Measurements from ENCODE around the gene KCNH4.

KCNH4 gene

DNA sequence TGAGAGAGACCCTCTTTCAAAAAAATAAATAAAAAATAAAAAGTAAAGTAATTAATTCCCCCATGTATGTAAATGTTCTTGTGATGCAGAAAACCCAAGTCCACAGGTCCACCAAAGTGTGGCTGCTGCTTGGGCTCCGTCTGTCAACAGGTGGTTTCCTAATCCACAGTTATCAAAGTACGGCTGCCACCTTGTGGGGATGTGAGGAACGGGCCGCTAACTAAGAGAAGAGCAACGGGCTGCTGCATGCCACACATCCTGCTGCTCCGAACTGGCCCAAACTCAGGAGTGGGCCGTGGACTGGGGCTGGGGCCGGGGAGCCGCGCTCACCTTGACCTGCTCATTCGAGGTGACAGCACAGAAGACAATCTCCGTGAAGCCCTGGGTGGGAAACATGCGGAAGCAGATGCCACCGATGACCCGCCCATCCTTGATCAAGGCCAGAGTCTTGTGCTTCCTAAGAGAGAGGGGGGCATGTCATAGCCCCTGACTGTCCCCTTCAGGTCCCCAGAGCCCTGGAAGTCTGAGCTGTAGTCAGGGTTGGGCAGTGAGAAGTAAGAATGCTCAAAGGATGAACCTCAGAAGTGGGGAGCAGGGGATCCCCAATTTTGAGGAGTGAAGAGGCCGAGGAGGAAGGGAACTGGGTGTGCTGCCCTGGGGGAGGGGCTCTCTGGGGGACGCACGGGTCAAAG is 64.1 kb downstream of the KCNH4 start:
- Histone ChIP-seq H3K9ac (ENCODE audit: low read depth, low read length) (no peak overlapping the region), H4K20me1 (ENCODE audit: insufficient read depth, low read length) (no peaks in the 10 kb centered on the region), H3K27ac (ENCODE audit: low read length) (no peak overlapping the region), H3K4me3 (ENCODE audit: low read depth in 1 of 2, low read length in 2 of 2) (no peak overlapping the region), H3K79me2 (ENCODE audit: insufficient read depth, low read length) (peaks cover 18% of the 10 kb centered on the region), H3K4me2 (ENCODE audit: insufficient read depth, low read length) (no peak overlapping the region), H3K36me3 (ENCODE audit: insufficient read depth, low read length) (peaks cover 62% of the 10 kb centered on the region), H2AFZ (ENCODE audit: low read depth, low read length) (no peak overlapping the region), H3K27me3 (ENCODE audit: insufficient read depth, low read length, poor library complexity) (no peaks in the 10 kb centered on the region), H3K9me3 (ENCODE audit: insufficient read depth, low read length, severe bottlenecking) (no peaks in the 10 kb centered on the region), H3K4me1 (ENCODE audit: insufficient read depth, low read length) (peaks cover 63% of the 10 kb centered on the region)
- ATAC-seq (ENCODE audit: insufficient read depth, low read depth) (peak; percentile 30), DNase-seq (peak; percentile 83)
- TF ChIP-seq CTCF (IDR thresholded peaks at IDR 0.05; ENCODE audit: borderline replicate concordance, extremely low read depth, low read length, poor library complexity, severe bottlenecking) (peak; percentile 87), EZH2 (IDR thresholded peaks at IDR 0.05; ENCODE audit: borderline replicate concordance, low read depth, low read length, severe bottlenecking) (no peak)

GRCh38 chr17:42114118-42114517 is 66.8 kb downstream of the KCNH4 start:
- Histone ChIP-seq H3K9me3 (ENCODE audit: insufficient read depth, low read length, severe bottlenecking) (no peaks in the 10 kb centered on the region), H3K9ac (ENCODE audit: low read depth, low read length) (no peak overlapping the region), H3K27ac (ENCODE audit: low read length) (no peak overlapping the region), H3K36me3 (ENCODE audit: insufficient read depth, low read length) (peaks cover 55% of the 10 kb centered on the region), H3K4me1 (ENCODE audit: insufficient read depth, low read length) (peaks cover 49% of the 10 kb centered on the region), H3K27me3 (ENCODE audit: insufficient read depth, low read length, poor library complexity) (no peaks in the 10 kb centered on the region), H4K20me1 (ENCODE audit: insufficient read depth, low read length) (no peaks in the 10 kb centered on the region), H3K79me2 (ENCODE audit: insufficient read depth, low read length) (peaks cover 6% of the 10 kb centered on the region; the same call in 1 of the 2 replicates), H3K4me3 (ENCODE audit: low read depth in 1 of 2, low read length in 2 of 2) (no peak overlapping the region), H2AFZ (ENCODE audit: low read depth, low read length) (no peak overlapping the region), H3K4me2 (ENCODE audit: insufficient read depth, low read length) (no peak overlapping the region)
- no peak for TF ChIP-seq CTCF (IDR thresholded peaks at IDR 0.05; ENCODE audit: borderline replicate concordance, extremely low read depth, low read length, poor library complexity, severe bottlenecking)
- no peak for TF ChIP-seq EZH2 (IDR thresholded peaks at IDR 0.05; ENCODE audit: borderline replicate concordance, low read depth, low read length, severe bottlenecking)
- no peak for ATAC-seq (ENCODE audit: insufficient read depth, low read depth)
- no peak for DNase-seq

DNA sequence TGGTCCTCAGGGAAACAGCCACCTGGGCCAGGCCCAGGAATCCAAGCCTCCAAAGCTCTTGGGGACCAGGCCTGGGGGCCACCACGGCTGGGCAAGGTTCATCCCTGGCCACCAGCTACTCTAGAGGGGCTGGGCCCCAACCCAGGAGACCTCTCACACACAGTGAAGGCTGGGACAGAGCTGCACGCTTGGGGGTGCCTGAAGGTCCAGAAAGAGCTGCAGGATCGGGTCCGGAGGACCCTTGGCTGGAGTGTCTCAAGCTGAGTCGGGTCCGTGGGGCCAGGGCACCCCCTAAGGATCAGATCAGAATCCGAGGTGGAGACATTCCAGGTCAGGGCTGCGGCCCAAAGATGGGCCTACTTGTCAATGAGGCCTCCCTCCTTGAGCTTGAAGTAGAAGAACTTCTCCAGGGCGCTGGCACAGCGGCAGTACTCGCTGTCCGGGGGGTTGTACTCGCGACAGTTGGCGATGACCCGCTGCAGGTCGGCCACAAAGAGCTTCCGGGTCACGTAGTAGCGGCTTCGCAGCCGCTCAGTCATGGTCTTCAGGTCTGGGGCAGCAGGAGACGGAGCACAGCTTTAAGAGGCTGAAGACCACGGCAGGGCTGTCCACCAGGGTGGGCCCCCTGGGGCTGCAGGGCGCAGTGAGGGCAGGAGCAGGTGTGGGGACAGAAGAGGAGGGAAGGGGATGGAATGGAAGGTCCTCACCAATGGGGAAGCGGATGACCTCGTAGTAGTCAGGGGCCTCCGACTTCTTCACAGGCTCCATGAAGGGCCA is 67.5 kb downstream of the KCNH4 start:
- Histone ChIP-seq H3K4me3 (ENCODE audit: low read depth in 1 of 2, low read length in 2 of 2) (peak overlapping the region in 1 of 2 experiments; percentile 62; a peak in 2 of 4 replicates), H4K20me1 (ENCODE audit: insufficient read depth, low read length) (no peaks in the 10 kb centered on the region), H2AFZ (ENCODE audit: low read depth, low read length) (0 out of 2 replicates have a peak overlapping the region, but pooled peaks have one; percentile 83), H3K9ac (ENCODE audit: low read depth, low read length) (peak overlapping the region; percentile 65), H3K36me3 (ENCODE audit: insufficient read depth, low read length) (peaks cover 49% of the 10 kb centered on the region), H3K27ac (ENCODE audit: low read length) (peak overlapping the region; percentile 94), H3K79me2 (ENCODE audit: insufficient read depth, low read length) (peaks cover 6% of the 10 kb centered on the region; the same call in 1 of the 2 replicates), H3K9me3 (ENCODE audit: insufficient read depth, low read length, severe bottlenecking) (no peaks in the 10 kb centered on the region), H3K4me2 (ENCODE audit: insufficient read depth, low read length) (peak overlapping the region; percentile 89), H3K4me1 (ENCODE audit: insufficient read depth, low read length) (peaks cover 44% of the 10 kb centered on the region), H3K27me3 (ENCODE audit: insufficient read depth, low read length, poor library complexity) (no peaks in the 10 kb centered on the region)
- TF ChIP-seq CTCF (IDR thresholded peaks at IDR 0.05; ENCODE audit: borderline replicate concordance, extremely low read depth, low read length, poor library complexity, severe bottlenecking) (no peak), EZH2 (IDR thresholded peaks at IDR 0.05; ENCODE audit: borderline replicate concordance, low read depth, low read length, severe bottlenecking) (no peak)
- DNase-seq (no peak), ATAC-seq (ENCODE audit: insufficient read depth, low read depth) (no peak)

Data from DND-41 (cell line).